GM18519 (cell line): ENCODE results near the gene GLRA2.
"Not testable (repeated sequence)": the region's sequence is repeated elsewhere in the genome, so short reads cannot be mapped to it uniquely, and the experiment has no call there.

Experiments used
- ATAC-seq: cut with Tn5 transposase; IDR thresholded peaks from one replicate; pipeline ENCODE4 v1.9.1; 2021; ENCODE audit warnings: mild to moderate bottlenecking, moderate library complexity; ENCODE audit not compliant: unreplicated experiment, low FRiP score

GLRA2 gene

GRCh38 chrX:14590693-14591424, 61.5 kb downstream of the GLRA2 start:
- ATAC-seq: no peak

GRCh38 chrX:14591976-14592375, 62.6 kb downstream of the GLRA2 start:
- no peak for ATAC-seq

GRCh38 chrX:14594521-14594920, 65.2 kb downstream of the GLRA2 start:
- ATAC-seq: no peak

- no peak for ATAC-seq
Measured at GRCh38 chrX:14598330-14598729, 69.0 kb downstream of the GLRA2 start.

- ATAC-seq: no peak
Measured at GRCh38 chrX:14607446-14607985, 78.2 kb downstream of the GLRA2 start.

GRCh38 chrX:14612450-14612849, 83.1 kb downstream of the GLRA2 start:
- not testable (repeated sequence) for ATAC-seq

GRCh38 chrX:14616301-14616700, 87.0 kb downstream of the GLRA2 start:
- no peak for ATAC-seq

- no peak for ATAC-seq
Measured at GRCh38 chrX:14616836-14617235, 87.5 kb downstream of the GLRA2 start.

GRCh38 chrX:14618177-14618965, 89.0 kb downstream of the GLRA2 start:
- no peak for ATAC-seq

GRCh38 chrX:14630733-14631132, 101.4 kb downstream of the GLRA2 start:
- ATAC-seq: no peak

GRCh38 chrX:14641681-14642655, 112.6 kb downstream of the GLRA2 start:
- ATAC-seq: no peak

- no peak for ATAC-seq
Measured at GRCh38 chrX:14660970-14661369, 131.6 kb downstream of the GLRA2 start.

- ATAC-seq: peak; percentile 66
Measured at GRCh38 chrX:14670819-14671218, 141.5 kb downstream of the GLRA2 start.

- no peak for ATAC-seq
Measured at GRCh38 chrX:14672611-14673172, 143.4 kb downstream of the GLRA2 start.

- no peak for ATAC-seq
Measured at GRCh38 chrX:14673236-14673635, 143.9 kb downstream of the GLRA2 start.

GRCh38 chrX:14673764-14674163, 144.4 kb downstream of the GLRA2 start:
- ATAC-seq: peak; percentile 89

GRCh38 chrX:14675500-14675899, 146.2 kb downstream of the GLRA2 start:
- no peak for ATAC-seq

GRCh38 chrX:14676431-14676830, 147.1 kb downstream of the GLRA2 start:
- no peak for ATAC-seq

- ATAC-seq: not testable (repeated sequence)
Measured at GRCh38 chrX:14688331-14688730, 159.0 kb downstream of the GLRA2 start.

- no peak for ATAC-seq
Measured at GRCh38 chrX:14690553-14690952, 161.2 kb downstream of the GLRA2 start.
